Erythroblast (primary cell): Measurements from ENCODE around the gene CKS1B.
"Not testable (repeated sequence)": the region's sequence is repeated elsewhere in the genome, so short reads cannot be mapped to it uniquely, and the experiment has no call there.

Experiments
- GATA1 ChIP-seq: IDR thresholded peaks from 2 replicates; pipeline ENCODE4 v1.6.1; 2011; ENCODE audit warnings: low read depth, mild to moderate bottlenecking, control low read depth, low read length, moderate library complexity
- POLR2A ChIP-seq: IDR thresholded peaks from 2 replicates; pipeline ENCODE4 v1.6.1; 2011; ENCODE audit warnings: mild to moderate bottlenecking, low read length

DNA sequence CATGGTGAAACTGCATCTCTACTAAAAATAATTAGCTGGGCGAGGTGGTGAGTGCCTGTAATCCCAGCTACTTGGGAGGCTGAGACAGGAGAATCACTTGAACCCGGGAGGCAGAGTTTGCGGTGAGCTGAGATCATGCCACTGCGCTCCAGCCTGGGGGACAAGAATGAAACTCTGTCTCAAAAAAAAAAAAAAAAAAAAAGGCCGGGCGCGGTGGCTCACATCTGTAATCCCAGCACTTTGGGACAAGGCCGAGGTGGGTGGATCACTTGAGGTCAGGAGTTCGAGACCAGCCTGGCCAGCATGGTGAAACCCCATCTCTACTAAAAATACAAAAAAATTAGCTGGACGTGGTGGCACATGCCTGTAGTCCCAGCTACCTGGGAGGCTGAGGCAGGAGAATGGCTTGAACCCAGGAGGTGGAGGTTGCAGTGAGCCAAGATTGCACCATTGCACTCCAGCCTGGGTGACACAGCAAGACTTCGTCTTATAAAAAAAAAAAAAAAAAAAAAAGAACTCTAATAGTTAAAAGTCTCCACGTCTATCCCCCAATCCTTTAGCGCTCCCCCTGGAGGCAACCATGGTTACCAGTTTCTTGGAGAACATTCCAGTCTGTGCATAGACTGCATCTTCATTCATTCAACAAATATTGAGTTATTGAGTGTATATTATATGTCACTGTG lies 21.0 kb downstream of the CKS1B start:
- TF ChIP-seq POLR2A, GATA1: not testable (repeated sequence)
